ENCODE results near the gene BPIFA2. TPM values are rescaled to one million over a fixed set of nuclear protein-coding genes. Genes with fewer than 3 reads are reported as not detected.

The BPIFA2 gene
- total RNA-seq, 2 donors from 2014 or later = not detected

DNA sequence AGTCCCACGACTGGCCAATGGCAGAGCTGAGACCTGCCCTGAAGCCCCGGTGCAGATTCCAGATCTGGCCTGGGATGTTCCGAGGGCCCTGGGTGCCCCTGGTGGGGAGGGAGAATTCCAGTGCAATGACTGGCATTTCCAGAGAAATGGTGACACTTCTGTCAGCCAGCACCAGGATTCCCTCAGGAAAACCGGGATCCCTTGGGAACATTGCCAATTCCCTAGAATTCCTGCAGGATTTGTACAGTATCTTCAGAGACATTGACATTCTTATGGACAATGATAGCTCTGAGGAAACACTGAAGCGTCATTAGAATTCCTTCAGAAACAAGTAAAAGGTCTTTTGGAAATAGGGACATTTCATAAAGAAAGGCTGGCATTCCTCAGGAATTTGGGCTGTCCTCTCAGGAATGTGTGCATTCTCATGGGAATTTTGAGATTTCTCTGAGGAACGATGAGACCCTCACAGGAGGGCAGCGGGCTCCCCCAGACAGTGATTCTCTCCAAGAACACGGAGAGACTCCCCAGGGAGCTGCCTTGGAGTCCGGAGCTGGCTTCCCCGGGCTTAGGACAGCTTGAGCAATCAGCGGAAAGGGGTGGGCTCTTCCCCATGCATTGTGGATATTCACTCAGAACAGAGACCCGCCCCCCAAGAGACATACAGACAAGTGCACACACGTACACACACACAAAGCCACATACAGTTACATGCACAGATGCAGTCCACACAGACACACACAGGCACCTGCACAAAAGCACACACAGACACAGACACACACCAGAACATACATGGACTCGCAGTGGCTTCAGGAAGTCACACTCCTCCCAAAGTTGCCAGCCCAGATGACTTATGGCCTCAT is 35.2 kb upstream of the BPIFA2 start:
- H3K27ac Mint-ChIP-seq = peak overlapping the region; percentile 42
- 61 to 68% methylated on average over 4 to 14 of the region's 14 CpGs for WGBS, 2 experiments (ENCODE audit: insufficient coverage in 1 of 2, insufficient read length in 1 of 2)
- peaks cover 4% of the 10 kb centered on the region for H3K4me1 Mint-ChIP-seq
- no peaks in the 10 kb centered on the region for H3K9me3 ChIP-seq (ENCODE audit: control insufficient read depth, low read length)
- TF ChIP-seq, protein P1, sequence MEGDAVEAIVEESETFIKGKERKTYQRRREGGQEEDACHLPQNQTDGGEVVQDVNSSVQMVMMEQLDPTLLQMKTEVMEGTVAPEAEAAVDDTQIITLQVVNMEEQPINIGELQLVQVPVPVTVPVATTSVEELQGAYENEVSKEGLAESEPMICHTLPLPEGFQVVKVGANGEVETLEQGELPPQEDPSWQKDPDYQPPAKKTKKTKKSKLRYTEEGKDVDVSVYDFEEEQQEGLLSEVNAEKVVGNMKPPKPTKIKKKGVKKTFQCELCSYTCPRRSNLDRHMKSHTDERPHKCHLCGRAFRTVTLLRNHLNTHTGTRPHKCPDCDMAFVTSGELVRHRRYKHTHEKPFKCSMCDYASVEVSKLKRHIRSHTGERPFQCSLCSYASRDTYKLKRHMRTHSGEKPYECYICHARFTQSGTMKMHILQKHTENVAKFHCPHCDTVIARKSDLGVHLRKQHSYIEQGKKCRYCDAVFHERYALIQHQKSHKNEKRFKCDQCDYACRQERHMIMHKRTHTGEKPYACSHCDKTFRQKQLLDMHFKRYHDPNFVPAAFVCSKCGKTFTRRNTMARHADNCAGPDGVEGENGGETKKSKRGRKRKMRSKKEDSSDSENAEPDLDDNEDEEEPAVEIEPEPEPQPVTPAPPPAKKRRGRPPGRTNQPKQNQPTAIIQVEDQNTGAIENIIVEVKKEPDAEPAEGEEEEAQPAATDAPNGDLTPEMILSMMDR (conservative IDR thresholded peaks at IDR 0.05) = peak; percentile 46
- H3K9ac ChIP-seq (ENCODE audit: extremely low read depth, low read length, poor library complexity, severe bottlenecking) = no peak overlapping the region
- peaks cover 8% of the 10 kb centered on the region for H3K9me3 Mint-ChIP-seq
- peaks cover 5% of the 10 kb centered on the region for H3K27me3 ChIP-seq (ENCODE audit: control insufficient read depth, insufficient read depth, low read length, poor library complexity, severe bottlenecking)
- H3K4me1 ChIP-seq (ENCODE audit: control insufficient read depth, insufficient read depth, low read length) = no peaks in the 10 kb centered on the region
- peaks cover 3% of the 10 kb centered on the region for H3K27me3 Mint-ChIP-seq (ENCODE audit: insufficient read depth)
- H3K36me3 Mint-ChIP-seq (ENCODE audit: low read depth) = no peaks in the 10 kb centered on the region
- no peak overlapping the region for H3K4me3 Mint-ChIP-seq
- DNase-seq = peak; percentile 79
- H3K4me3 ChIP-seq (ENCODE audit: low read length) = no peak overlapping the region
- no peaks in the 10 kb centered on the region for H3K36me3 ChIP-seq (ENCODE audit: control insufficient read depth, insufficient read depth, low read length)
- H3K27ac ChIP-seq (ENCODE audit: low read depth, low read length) = no peak overlapping the region

DNA sequence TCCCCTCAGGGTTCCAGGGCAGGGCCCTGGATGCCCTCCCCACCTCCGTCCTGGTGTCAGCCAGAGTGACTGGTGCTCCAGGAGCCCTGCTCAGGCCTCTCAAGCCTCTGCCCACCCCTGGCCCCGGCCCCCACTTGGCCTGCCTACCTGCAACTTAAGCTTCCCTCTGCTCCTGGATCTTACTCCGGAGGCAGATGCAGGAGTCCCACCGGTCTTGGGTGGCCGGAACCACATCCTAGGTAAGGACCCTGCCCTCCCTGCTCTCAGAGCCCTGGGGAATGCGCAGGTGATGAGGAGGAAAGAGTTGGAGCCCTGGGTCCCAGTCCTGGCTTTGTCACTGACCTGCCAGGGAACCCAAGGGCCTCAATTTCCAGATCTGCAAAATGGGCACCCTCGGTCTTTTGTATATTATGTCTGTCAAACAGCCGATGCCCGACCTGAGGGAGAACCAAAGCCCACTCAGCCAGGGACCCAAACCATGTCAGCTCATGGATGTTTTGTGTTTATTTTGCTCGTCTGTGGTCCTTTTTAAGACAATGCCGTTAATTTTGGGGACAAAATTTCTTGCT is 34.5 kb upstream of the BPIFA2 start:
- H3K36me3 Mint-ChIP-seq (ENCODE audit: low read depth) = no peaks in the 10 kb centered on the region
- H3K27ac Mint-ChIP-seq = no peak overlapping the region

DNA sequence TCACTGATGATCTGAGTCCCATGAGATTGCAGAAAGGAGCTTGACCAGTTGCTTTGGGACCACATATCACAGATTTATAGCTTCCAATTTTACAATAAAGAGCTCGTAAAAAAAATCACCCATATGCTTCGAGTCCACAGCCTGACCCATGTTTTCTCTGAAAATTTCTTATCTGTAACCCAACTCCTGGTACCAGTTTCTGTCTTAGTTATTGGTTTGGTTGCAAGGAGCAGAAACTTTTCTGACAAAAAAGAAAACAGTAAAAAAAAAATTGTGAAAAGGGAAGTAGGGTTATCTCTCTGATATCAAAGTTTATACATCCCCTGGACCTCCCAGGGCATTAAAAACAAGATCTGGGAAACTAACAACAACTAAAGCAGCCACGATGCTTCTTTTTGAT is 30.8 kb upstream of the BPIFA2 start:
- Mint-ChIP-seq H3K9me3 (peaks cover 8% of the 10 kb centered on the region), H3K4me1 (peaks cover 4% of the 10 kb centered on the region), H3K36me3 (ENCODE audit: low read depth) (no peaks in the 10 kb centered on the region), H3K4me3 (no peak overlapping the region), H3K27ac (no peak overlapping the region), H3K27me3 (ENCODE audit: insufficient read depth) (peaks cover 5% of the 10 kb centered on the region)
- TF ChIP-seq, protein P1 (conservative IDR thresholded peaks at IDR 0.05) = no peak
- no peaks in the 10 kb centered on the region for H3K9me3 ChIP-seq (ENCODE audit: control insufficient read depth, low read length)
- H3K27ac ChIP-seq (ENCODE audit: low read depth, low read length) = no peak overlapping the region
- H3K36me3 ChIP-seq (ENCODE audit: control insufficient read depth, insufficient read depth, low read length) = no peaks in the 10 kb centered on the region
- H3K4me3 ChIP-seq (ENCODE audit: low read length) = no peak overlapping the region
- H3K4me1 ChIP-seq (ENCODE audit: control insufficient read depth, insufficient read depth, low read length) = no peaks in the 10 kb centered on the region
- 76 to 90% methylated on average over 2 to 3 of the region's 3 CpGs for WGBS, 2 experiments (ENCODE audit: insufficient coverage in 1 of 2, insufficient read length in 1 of 2)
- DNase-seq = no peak
- H3K27me3 ChIP-seq (ENCODE audit: control insufficient read depth, insufficient read depth, low read length, poor library complexity, severe bottlenecking) = peaks cover 5% of the 10 kb centered on the region
- H3K9ac ChIP-seq (ENCODE audit: extremely low read depth, low read length, poor library complexity, severe bottlenecking) = no peak overlapping the region

More for the DNA sequence above, 34.5 kb upstream of the BPIFA2 start:
- TF ChIP-seq, protein P1 (conservative IDR thresholded peaks at IDR 0.05) = no peak
- H3K9me3 Mint-ChIP-seq = peaks cover 8% of the 10 kb centered on the region
- H3K27me3 ChIP-seq (ENCODE audit: control insufficient read depth, insufficient read depth, low read length, poor library complexity, severe bottlenecking) = peaks cover 5% of the 10 kb centered on the region
- H3K36me3 ChIP-seq (ENCODE audit: control insufficient read depth, insufficient read depth, low read length) = no peaks in the 10 kb centered on the region
- DNase-seq = no peak
- WGBS, 2 experiments (ENCODE audit: insufficient coverage in 1 of 2, insufficient read length in 1 of 2) = 79 to 89% methylated on average over 7 to 11 of the region's 11 CpGs
- H3K4me1 Mint-ChIP-seq = peaks cover 4% of the 10 kb centered on the region
- no peak overlapping the region for H3K9ac ChIP-seq (ENCODE audit: extremely low read depth, low read length, poor library complexity, severe bottlenecking)
- H3K4me1 ChIP-seq (ENCODE audit: control insufficient read depth, insufficient read depth, low read length) = no peaks in the 10 kb centered on the region
- H3K4me3 Mint-ChIP-seq = no peak overlapping the region
- no peak overlapping the region for H3K4me3 ChIP-seq (ENCODE audit: low read length)
- no peaks in the 10 kb centered on the region for H3K9me3 ChIP-seq (ENCODE audit: control insufficient read depth, low read length)
- no peak overlapping the region for H3K27ac ChIP-seq (ENCODE audit: low read depth, low read length)
- H3K27me3 Mint-ChIP-seq (ENCODE audit: insufficient read depth) = peaks cover 3% of the 10 kb centered on the region

Data from endodermal cell (in vitro differentiated cells).